HCT116 (cell line): ENCODE data around the gene PQBP1. TPM values are rescaled to one million over a fixed set of nuclear protein-coding genes. Genes with fewer than 3 reads are reported as not detected.

Experiments used
- ATAC-seq: fragments of 200-7000 bp; cut with Tn5 transposase; 2 replicates; pipeline ENCODE4 v1.9.1; 2020; ENCODE audit warnings: mild to moderate bottlenecking, moderate library complexity
- BruUV-seq: library from RNA; stranded (reverse); fragments of 400-500 nt; replicated peaks from 2 replicates; lab custom pipeline; 2021; lab: Mats Ljungman, UMichigan
- CTCF ChIA-PET: fragments of 300-600 bp; sonication (Branson Sonifier 250); formaldehyde crosslinking; loops from one replicate; lab custom pipeline; 2021; ENCODE audit warnings: antibody characterized with exemption; lab: Charles Lee
- POLR2A ChIA-PET: fragments of 300-600, 350-600 bp; sonication (Branson Sonifier 250); formaldehyde crosslinking; loops from one replicate; lab custom pipeline; 2021; ENCODE audit warnings: antibody characterized with exemption; lab: Charles Lee
- RAD21 ChIA-PET, 2 experiments: fragments of 300-600 bp; sonication (Branson Sonifier 250); formaldehyde crosslinking; loops; one replicate each; lab custom pipeline; 2023; ENCODE audit warnings: low total read pairs in 2 of 2; ENCODE audit not compliant: uncharacterized antibody in 2 of 2, unreplicated experiment in 2 of 2, low non-redundant PET in 1 of 2; lab: Charles Lee
- DNase-seq: peaks from one replicate; pipeline ENCODE4 v3.0.0-alpha.2; 2010; ENCODE audit warnings: low read depth, low spot score
- H2AFZ ChIP-seq: fragments of 200-600 bp; shearing (Covaris generic), sonication (generic); 2 replicates; pipeline ENCODE4 v1.6.1; 2017; ENCODE audit warnings: low read depth, mixed run types, mixed read lengths, antibody characterized with exemption, low read length; ENCODE audit not compliant: poor library complexity, severe bottlenecking
- H3K27ac ChIP-seq: 2 replicates; pipeline ENCODE4 v1.5.1; 2012; ENCODE audit warnings: low read depth, low read length
- H3K27me3 ChIP-seq: fragments of 200-600 bp; sonication (generic); 2 replicates; pipeline ENCODE4 v1.6.1; 2016; ENCODE audit warnings: mixed run types, low read length, mixed read lengths; ENCODE audit not compliant: insufficient read depth
- H3K36me3 ChIP-seq, 2 experiments: fragments of 200-500 bp in 1 of 2; fragments of 200-600 bp in 1 of 2; sonication (Bioruptor generic) in 1 of 2; sonication (generic) in 1 of 2; 2 replicates each; pipeline versions ENCODE4 v1.5.1 to v1.6.1; 2014 to 2016; ENCODE audit warnings: low read length in 2 of 2, inconsistent platforms in 1 of 2, mixed read lengths in 1 of 2, mixed run types in 1 of 2; ENCODE audit not compliant: insufficient read depth in 2 of 2, control insufficient read depth in 1 of 2
- H3K4me1 ChIP-seq, 2 experiments: fragments of 200-600 bp in 1 of 2; sonication (generic) in 1 of 2; 2 replicates each; pipeline versions ENCODE4 v1.5.1 to v1.6.1; 2012 to 2017; ENCODE audit warnings: low read length in 2 of 2, inconsistent platforms in 1 of 2, mild to moderate bottlenecking in 1 of 2, mixed read lengths in 1 of 2, mixed run types in 1 of 2, moderate library complexity in 1 of 2; ENCODE audit not compliant: insufficient read depth in 2 of 2, control insufficient read depth in 1 of 2
- H3K4me2 ChIP-seq: fragments of 200-600 bp; sonication (generic); 2 replicates; pipeline ENCODE4 v1.6.1; 2017; ENCODE audit warnings: mixed run types, low read length, mixed read lengths
- H3K4me3 ChIP-seq, 2 experiments: fragments of 200-600 bp in 1 of 2; sonication (generic) in 1 of 2; replicated peaks in 1 of 2; 2 replicates each; pipeline ENCODE4 v1.5.1; 2011 to 2016; ENCODE audit warnings: low read length in 2 of 2, control low read depth in 1 of 2, low read depth in 1 of 2, mild to moderate bottlenecking in 1 of 2, mixed read lengths in 1 of 2, mixed run types in 1 of 2
- H3K79me2 ChIP-seq: fragments of 200-600 bp; sonication (generic); 2 replicates; pipeline ENCODE4 v1.6.1; 2017; ENCODE audit warnings: mild to moderate bottlenecking, mixed run types, low read length, moderate library complexity, mixed read lengths; ENCODE audit not compliant: insufficient read depth
- H3K9ac ChIP-seq: fragments of 200-600 bp; sonication (generic); 2 replicates; pipeline ENCODE4 v1.6.1; 2016; ENCODE audit warnings: low read length, mixed read lengths
- H3K9me2 ChIP-seq: fragments of 200-600 bp; sonication (generic), shearing (Covaris generic); 2 replicates; pipeline ENCODE4 v1.6.1; 2017; ENCODE audit warnings: mixed run types, mild to moderate bottlenecking, moderate library complexity; ENCODE audit not compliant: insufficient read depth
- H3K9me3 ChIP-seq, 2 experiments: fragments of 200-500 bp in 1 of 2; fragments of 200-600 bp in 1 of 2; sonication (Bioruptor generic) in 1 of 2; sonication (generic) in 1 of 2; 2 replicates each; pipeline ENCODE4 v1.6.1; 2014 to 2017; ENCODE audit warnings: low read length in 2 of 2, mixed read lengths in 2 of 2, inconsistent platforms in 1 of 2, low read depth in 1 of 2, mild to moderate bottlenecking in 1 of 2, mixed run types in 1 of 2, moderate library complexity in 1 of 2; ENCODE audit not compliant: control insufficient read depth in 1 of 2, insufficient read depth in 1 of 2
- H4K20me1 ChIP-seq: fragments of 200-600 bp; sonication (generic), shearing (Covaris generic); 2 replicates; pipeline ENCODE4 v1.6.1; 2017; ENCODE audit warnings: mixed run types, mild to moderate bottlenecking, moderate library complexity; ENCODE audit not compliant: insufficient read depth
- ATF3 ChIP-seq: IDR thresholded peaks from 2 replicates; pipeline ENCODE4 v1.6.1; 2012
- CBX3 ChIP-seq: IDR thresholded peaks from 2 replicates; pipeline ENCODE4 v1.6.1; 2012; ENCODE audit warnings: low read depth
- CEBPB ChIP-seq: IDR thresholded peaks from 2 replicates; pipeline ENCODE4 v1.6.1; 2012; ENCODE audit warnings: low read depth
- EGR1 ChIP-seq: IDR thresholded peaks from 2 replicates; pipeline ENCODE4 v1.6.1; 2012; ENCODE audit warnings: low read depth
- ELF1 ChIP-seq: IDR thresholded peaks from 2 replicates; pipeline ENCODE4 v1.6.1; 2012; ENCODE audit warnings: low read depth, borderline replicate concordance
- EZH2 ChIP-seq: fragments of 200-600 bp; sonication (generic); IDR thresholded peaks from 2 replicates; pipeline ENCODE4 v1.6.1; 2017; ENCODE audit warnings: antibody characterized with exemption, mixed run types
- EZH2phosphoT487 ChIP-seq: fragments of 200-600 bp; IDR thresholded peaks from 2 replicates; pipeline ENCODE4 v1.6.1; 2018; ENCODE audit warnings: antibody characterized with exemption, borderline replicate concordance
- FOSL1 ChIP-seq: IDR thresholded peaks from 2 replicates; pipeline ENCODE4 v1.6.1; 2012; ENCODE audit warnings: low read depth
- MAX ChIP-seq: IDR thresholded peaks from 2 replicates; pipeline ENCODE4 v1.6.1; 2012
- POLR2AphosphoS5 ChIP-seq: IDR thresholded peaks from 2 replicates; pipeline ENCODE4 v1.6.1; 2011; ENCODE audit warnings: mild to moderate bottlenecking, low read depth, low read length, moderate library complexity
- RAD21 ChIP-seq: IDR thresholded peaks from 2 replicates; pipeline ENCODE4 v1.6.1; 2012; ENCODE audit warnings: low read depth, mild to moderate bottlenecking
- TCF7L2 ChIP-seq: IDR thresholded peaks from 2 replicates; pipeline ENCODE4 v1.7.0; 2011; ENCODE audit warnings: borderline replicate concordance, inconsistent platforms; ENCODE audit not compliant: insufficient read depth, insufficient read length; ENCODE audit errors: extremely low read depth
- YY1 ChIP-seq: IDR thresholded peaks from 2 replicates; pipeline ENCODE4 v1.6.1; 2011; ENCODE audit warnings: low read length, low read depth, moderate library complexity, mild to moderate bottlenecking; ENCODE audit not compliant: insufficient replicate concordance; ENCODE audit errors: extremely low read depth
- ZBTB33 ChIP-seq: IDR thresholded peaks from 2 replicates; pipeline ENCODE4 v1.6.1; 2011; ENCODE audit warnings: mild to moderate bottlenecking, low read length, moderate library complexity; ENCODE audit not compliant: insufficient replicate concordance; ENCODE audit errors: extremely low read depth
- ZFX ChIP-seq: fragments of 450-650 bp; IDR thresholded peaks from 2 replicates; pipeline ENCODE4 v1.6.1; 2017
- ZNF274 ChIP-seq: fragments of 200-500 bp; sonication (Bioruptor generic); IDR thresholded peaks from 2 replicates; pipeline ENCODE4 v1.6.1; 2014; ENCODE audit warnings: mild to moderate bottlenecking, low read depth, low read length, inconsistent platforms
- intact Hi-C: fragments of 100-400 bp; cut with micrococcal nuclease; formaldehyde crosslinking; loops from 2 replicates; pipeline ENCODE4 v1.10.0; 2022
- total RNA-seq: library from RNA; stranded (reverse); gene quantifications from one replicate; pipeline ENCODE4 v1.2.1, GENCODE V29; 2021; ENCODE audit not compliant: unreplicated experiment

The PQBP1 gene
- total RNA-seq, 1 experiment from 2014 or later = 67.1 TPM

DNA sequence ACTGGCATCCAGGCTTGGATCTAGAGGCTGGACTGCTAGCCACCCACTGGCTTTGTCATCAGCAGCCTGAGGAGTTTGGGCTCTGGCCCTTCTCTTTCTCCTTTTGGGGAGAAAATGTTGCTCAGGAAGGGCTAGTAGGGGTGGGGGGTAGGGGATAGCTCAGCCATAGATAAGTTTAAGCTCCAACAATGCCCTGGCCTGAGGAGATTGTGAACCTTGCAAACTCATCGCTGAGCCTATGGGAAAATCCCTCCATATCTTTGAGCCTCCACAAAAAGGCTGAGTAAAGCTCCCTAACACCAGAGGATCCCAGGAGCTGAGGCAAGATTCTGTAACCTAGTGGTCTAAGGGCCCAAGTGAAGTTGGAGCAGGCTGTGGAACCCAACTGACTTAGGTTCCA, 50.9 kb downstream of the PQBP1 start:
- RAD21 ChIA-PET = no interaction called here
- H3K27ac ChIP-seq = no peak overlapping the region
- no peaks in the 10 kb centered on the region for H3K27me3 ChIP-seq
- H3K9me3 ChIP-seq = no peaks in the 10 kb centered on the region
- POLR2A ChIA-PET = no interaction called here
- no peaks in the 10 kb centered on the region for H3K36me3 ChIP-seq
- H2AFZ ChIP-seq = no peak overlapping the region
- no peak overlapping the region for H3K9ac ChIP-seq
- ATAC-seq = no peak
- H3K4me2 ChIP-seq = no peak overlapping the region
- TF ChIP-seq YY1 (no peak), TCF7L2 (no peak), ATF3 (no peak), RAD21 (no peak), EZH2 (no peak), ZNF274 (no peak), ELF1 (no peak), EZH2phosphoT487 (no peak), EGR1 (no peak), CBX3 (no peak), MAX (no peak), ZFX (no peak), CEBPB (no peak), POLR2AphosphoS5 (no peak), FOSL1 (no peak), ZBTB33 (no peak)
- peaks cover 52% of the 10 kb centered on the region for H3K79me2 ChIP-seq
- no peaks in the 10 kb centered on the region for H3K9me2 ChIP-seq
- intact Hi-C loops = loop anchor here (5.0 kb wide), 1 partner anchor 301 kb away; no protein-coding TSS in a partner anchor
- H3K4me1 ChIP-seq = no peaks in the 10 kb centered on the region
- H3K4me3 ChIP-seq = no peak overlapping the region
- DNase-seq = no peak
- CTCF ChIA-PET = no interaction called here
- no TSS peak for BruUV-seq
- no peaks in the 10 kb centered on the region for H4K20me1 ChIP-seq

Other genes with a start within 250 kb of the PQBP1 start
- 0.84 TPM for gene WAS, start 214.1 kb upstream of the PQBP1 start, total RNA-seq
- 16.3 TPM for gene SUV39H1, start 201.2 kb upstream of the PQBP1 start, total RNA-seq
- not detected for gene GLOD5, start 136.2 kb upstream of the PQBP1 start, total RNA-seq
- gene GATA1, start 111.3 kb upstream of the PQBP1 start, total RNA-seq = 0.34 TPM
- gene HDAC6, start 95.9 kb upstream of the PQBP1 start, total RNA-seq = 79.9 TPM
- gene ERAS, start 71.4 kb upstream of the PQBP1 start, total RNA-seq = not detected
- gene PCSK1N, start 62.3 kb upstream of the PQBP1 start, total RNA-seq = 0.22 TPM
- gene TIMM17B, start 162 bp upstream of the PQBP1 start, total RNA-seq = 41.7 TPM
- gene SLC35A2, start 13.7 kb downstream of the PQBP1 start, total RNA-seq = 35.0 TPM
- 15.6 TPM for gene PIM2, start 21.1 kb downstream of the PQBP1 start, total RNA-seq
- gene OTUD5, start 59.7 kb downstream of the PQBP1 start, total RNA-seq = 42.6 TPM
- gene KCND1, start 73.9 kb downstream of the PQBP1 start, total RNA-seq = 5.5 TPM
- gene GRIPAP1, start 104.3 kb downstream of the PQBP1 start, total RNA-seq = 39.4 TPM
- gene TFE3, start 145.4 kb downstream of the PQBP1 start, total RNA-seq = 17.1 TPM
- gene CCDC120, start 161.1 kb downstream of the PQBP1 start, total RNA-seq = 13.5 TPM
- 18.8 TPM for gene PRAF2, start 176.1 kb downstream of the PQBP1 start, total RNA-seq
- 41.7 TPM for gene WDR45, start 182.0 kb downstream of the PQBP1 start, total RNA-seq
- 21.7 TPM for gene GPKOW, start 225.8 kb downstream of the PQBP1 start, total RNA-seq